ENCODE data around the gene CANT1.
"Not testable (repeated sequence)": the region's sequence is repeated elsewhere in the genome, so short reads cannot be mapped to it uniquely, and the experiment has no call there.

Gene CANT1

GRCh38 chr17:79043191-79043930 lies 33.8 kb upstream of the CANT1 start:
- no peak for DNase-seq (ENCODE audit: low read depth)

GRCh38 chr17:79042421-79043190 lies 33.0 kb upstream of the CANT1 start:
- DNase-seq (ENCODE audit: low read depth): peak; percentile 43

GRCh38 chr17:79041723-79042420 lies 32.3 kb upstream of the CANT1 start:
- DNase-seq (ENCODE audit: low read depth): no peak

- DNase-seq (ENCODE audit: low read depth): no peak
Measured at GRCh38 chr17:79041041-79041570, 31.5 kb upstream of the CANT1 start.

- DNase-seq (ENCODE audit: low read depth): no peak
Measured at GRCh38 chr17:79039886-79040285, 30.3 kb upstream of the CANT1 start.

- DNase-seq (ENCODE audit: low read depth): no peak
Measured at GRCh38 chr17:79039171-79039570, 29.6 kb upstream of the CANT1 start.

- no peak for DNase-seq (ENCODE audit: low read depth)
Measured at GRCh38 chr17:79038545-79039135, 29.1 kb upstream of the CANT1 start.

GRCh38 chr17:79036596-79036995 lies 27.0 kb upstream of the CANT1 start:
- DNase-seq (ENCODE audit: low read depth): no peak

GRCh38 chr17:79036181-79036580 lies 26.6 kb upstream of the CANT1 start:
- no peak for DNase-seq (ENCODE audit: low read depth)

GRCh38 chr17:79035686-79036085 lies 26.1 kb upstream of the CANT1 start:
- DNase-seq (ENCODE audit: low read depth): no peak

GRCh38 chr17:79034931-79035485 lies 25.4 kb upstream of the CANT1 start:
- DNase-seq (ENCODE audit: low read depth): no peak

GRCh38 chr17:79033741-79034501 lies 24.4 kb upstream of the CANT1 start:
- no peak for DNase-seq (ENCODE audit: low read depth)

- DNase-seq (ENCODE audit: low read depth): no peak
Measured at GRCh38 chr17:79033046-79033616, 23.6 kb upstream of the CANT1 start.

- DNase-seq (ENCODE audit: low read depth): no peak
Measured at GRCh38 chr17:79031996-79032875, 22.7 kb upstream of the CANT1 start.

- not testable (repeated sequence) for DNase-seq (ENCODE audit: low read depth)
Measured at GRCh38 chr17:79030636-79031035, 21.1 kb upstream of the CANT1 start.

- DNase-seq (ENCODE audit: low read depth): no peak
Measured at GRCh38 chr17:79029327-79030009, 19.9 kb upstream of the CANT1 start.

GRCh38 chr17:79028496-79029326 lies 19.1 kb upstream of the CANT1 start:
- DNase-seq (ENCODE audit: low read depth): no peak

- no peak for DNase-seq (ENCODE audit: low read depth)
Measured at GRCh38 chr17:79027925-79028491, 18.4 kb upstream of the CANT1 start.

All from stimulated activated CD8-positive, alpha-beta memory T cell treated with anti-CD3 and anti-CD28 coated beads, Interleukin-15, amount 100 ng/mL, for 24 hours (primary cell).